HepG2 (cell line): ENCODE data around the gene CDCA5. TPM values are rescaled to one million over a fixed set of nuclear protein-coding genes. Genes with fewer than 3 reads are reported as not detected.

Experiments
- AGO1 ChIP-seq: fragments of 200-400 bp; formaldehyde crosslinking; IDR thresholded peaks from 2 replicates; pipeline ENCODE4 v1.6.1; 2017; ENCODE audit warnings: mild to moderate bottlenecking, low read depth, low read length, moderate library complexity; ENCODE audit not compliant: poor library complexity, severe bottlenecking
- EP300 ChIP-seq, 3 experiments: sonication (generic) in 1 of 3; formaldehyde crosslinking in 1 of 3; IDR thresholded peaks; 2 replicates each; pipeline versions ENCODE4 v1.5.1 to v1.6.1; 2011 to 2020; ENCODE audit warnings: low read depth in 2 of 3, low read length in 2 of 3, borderline replicate concordance in 1 of 3, improper control_type of control experiment in 1 of 3, mild to moderate bottlenecking in 1 of 3, missing genetic modification reagents in 1 of 3, moderate library complexity in 1 of 3
- ETV5 ChIP-seq: IDR thresholded peaks from 2 replicates; pipeline ENCODE4 v1.6.1; 2018; ENCODE audit warnings: missing biosample characterization, missing genetic modification reagents, inconsistent platforms, borderline replicate concordance
- ETV6 ChIP-seq: sonication (generic); formaldehyde crosslinking; conservative IDR thresholded peaks from 2 replicates; pipeline ENCODE4 v1.4.0; 2020; ENCODE audit warnings: missing genetic modification reagents
- HNRNPL ChIP-seq: fragments of 200-400 bp; formaldehyde crosslinking; IDR thresholded peaks from 2 replicates; pipeline ENCODE4 v1.6.1; 2017; ENCODE audit warnings: mild to moderate bottlenecking, low read depth, low read length
- HOXA9 ChIP-seq: sonication (generic); formaldehyde crosslinking; IDR thresholded peaks from 2 replicates; pipeline ENCODE4 v1.8.1; 2022; ENCODE audit warnings: missing genetic modification reagents, mild to moderate bottlenecking, moderate library complexity, borderline replicate concordance
- NFE2L2 ChIP-seq: fragments of 150-350 bp; IDR thresholded peaks from 2 replicates; pipeline ENCODE4 v1.6.1; 2014; ENCODE audit warnings: low read length
- PHF20 ChIP-seq: sonication (generic); formaldehyde crosslinking; IDR thresholded peaks from 2 replicates; pipeline ENCODE4 v1.5.0; 2020; ENCODE audit warnings: mild to moderate bottlenecking, missing genetic modification reagents
- SALL1 ChIP-seq: sonication (generic); formaldehyde crosslinking; IDR thresholded peaks from 2 replicates; pipeline ENCODE4 v1.8.0; 2022; ENCODE audit warnings: mild to moderate bottlenecking, missing genetic modification reagents
- TGIF2 ChIP-seq: IDR thresholded peaks from 2 replicates; pipeline ENCODE4 v1.6.1; 2016; ENCODE audit warnings: control low read depth, missing compliant biosample characterization
- YEATS2 ChIP-seq: sonication (generic); formaldehyde crosslinking; IDR thresholded peaks from 2 replicates; pipeline ENCODE4 v1.4.0; 2020; ENCODE audit warnings: missing genetic modification reagents, borderline replicate concordance
- ZBTB25 ChIP-seq: IDR thresholded peaks from 2 replicates; pipeline ENCODE4 v1.6.1; 2018; ENCODE audit warnings: missing genetic modification reagents
- ZFP36 ChIP-seq: fragments of 150-350 bp; IDR thresholded peaks from 2 replicates; pipeline ENCODE4 v1.6.1; 2018; ENCODE audit warnings: borderline replicate concordance, low read length, low read depth; ENCODE audit not compliant: partially characterized antibody
- ZFP41 ChIP-seq: sonication (generic); formaldehyde crosslinking; IDR thresholded peaks from 2 replicates; pipeline ENCODE4 v1.4.0; 2020; ENCODE audit warnings: mild to moderate bottlenecking, missing genetic modification reagents, borderline replicate concordance
- ZKSCAN5 ChIP-seq: sonication (generic); formaldehyde crosslinking; IDR thresholded peaks from 2 replicates; pipeline ENCODE4 v1.5.1; 2020; ENCODE audit warnings: mild to moderate bottlenecking, missing genetic modification reagents
- ZNF160 ChIP-seq: sonication (generic); formaldehyde crosslinking; IDR thresholded peaks from 2 replicates; pipeline ENCODE4 v1.8.0; 2022; ENCODE audit warnings: mild to moderate bottlenecking, inconsistent platforms, missing genetic modification reagents
- ZNF451 ChIP-seq: sonication (generic); formaldehyde crosslinking; IDR thresholded peaks from 2 replicates; pipeline ENCODE4 v1.5.0; 2020; ENCODE audit warnings: mild to moderate bottlenecking, missing genetic modification reagents
- ZNF513 ChIP-seq: sonication (generic); formaldehyde crosslinking; conservative IDR thresholded peaks from 2 replicates; pipeline ENCODE4 v1.5.0; 2020; ENCODE audit warnings: missing genetic modification reagents
- ZNF543 ChIP-seq: sonication (generic); formaldehyde crosslinking; IDR thresholded peaks from 2 replicates; pipeline ENCODE4 v1.4.0; 2020; ENCODE audit warnings: mild to moderate bottlenecking, missing genetic modification reagents
- ZNF598 ChIP-seq: sonication (generic); formaldehyde crosslinking; IDR thresholded peaks from 2 replicates; pipeline ENCODE4 v1.5.1; 2020; ENCODE audit warnings: mild to moderate bottlenecking, missing genetic modification reagents, borderline replicate concordance
- ZNF703 ChIP-seq: sonication (generic); formaldehyde crosslinking; IDR thresholded peaks from 2 replicates; pipeline ENCODE4 v1.5.1; 2020; ENCODE audit warnings: missing genetic modification reagents, mild to moderate bottlenecking, moderate library complexity, borderline replicate concordance
- ZNF782 ChIP-seq: sonication (generic); formaldehyde crosslinking; IDR thresholded peaks from 2 replicates; pipeline ENCODE4 v1.4.0; 2020; ENCODE audit warnings: missing genetic modification reagents, mild to moderate bottlenecking, borderline replicate concordance
- ZSCAN25 ChIP-seq: sonication (generic); formaldehyde crosslinking; IDR thresholded peaks from 2 replicates; pipeline ENCODE4 v1.8.0; 2022; ENCODE audit warnings: mild to moderate bottlenecking, missing genetic modification reagents
- ZZZ3 ChIP-seq: sonication (generic); formaldehyde crosslinking; IDR thresholded peaks from 2 replicates; pipeline ENCODE4 v1.4.0; 2020; ENCODE audit warnings: missing genetic modification reagents, mild to moderate bottlenecking, borderline replicate concordance
- polyA plus RNA-seq, 8 experiments: library from polyadenylated mRNA; depleted of rRNA in 3 of 8; stranded (reverse) in 7 of 8; unstranded in 1 of 8; fragments of >200 nt; fragmentation: Illumina TruSeq in 4 of 8; extraction: Trizol in 4 of 8; gene quantifications; 2 replicates each; pipeline versions ENCODE4 v1.2.1 to v1.2.3, GENCODE V29; 2011 to 2016; ENCODE audit warnings: low read depth in 4 of 8, missing spikeins in 1 of 8, mixed read lengths in 1 of 8; ENCODE audit not compliant: insufficient read depth in 1 of 8
- total RNA-seq, 5 experiments: library from RNA; depleted of rRNA; stranded (reverse); fragments of >200 nt; fragmentation: Illumina TruSeq; extraction: Trizol; gene quantifications; 2 replicates each; pipeline ENCODE4 v1.2.3, GENCODE V29; 2016; ENCODE audit warnings: low read depth in 1 of 5
- TF ChIP-seq, protein P1 (sequence below): conservative IDR thresholded peaks from 2 replicates; pipeline ENCODE4 v1.6.1; 2018; ENCODE audit warnings: missing genetic modification reagents

Gene CDCA5
- total and polyA plus RNA-seq, 2 of the 13 experiments (the other 11 are each of a cell fraction or from before 2014, with no cell fraction given), result 13.5 to 50.6 TPM

DNA sequence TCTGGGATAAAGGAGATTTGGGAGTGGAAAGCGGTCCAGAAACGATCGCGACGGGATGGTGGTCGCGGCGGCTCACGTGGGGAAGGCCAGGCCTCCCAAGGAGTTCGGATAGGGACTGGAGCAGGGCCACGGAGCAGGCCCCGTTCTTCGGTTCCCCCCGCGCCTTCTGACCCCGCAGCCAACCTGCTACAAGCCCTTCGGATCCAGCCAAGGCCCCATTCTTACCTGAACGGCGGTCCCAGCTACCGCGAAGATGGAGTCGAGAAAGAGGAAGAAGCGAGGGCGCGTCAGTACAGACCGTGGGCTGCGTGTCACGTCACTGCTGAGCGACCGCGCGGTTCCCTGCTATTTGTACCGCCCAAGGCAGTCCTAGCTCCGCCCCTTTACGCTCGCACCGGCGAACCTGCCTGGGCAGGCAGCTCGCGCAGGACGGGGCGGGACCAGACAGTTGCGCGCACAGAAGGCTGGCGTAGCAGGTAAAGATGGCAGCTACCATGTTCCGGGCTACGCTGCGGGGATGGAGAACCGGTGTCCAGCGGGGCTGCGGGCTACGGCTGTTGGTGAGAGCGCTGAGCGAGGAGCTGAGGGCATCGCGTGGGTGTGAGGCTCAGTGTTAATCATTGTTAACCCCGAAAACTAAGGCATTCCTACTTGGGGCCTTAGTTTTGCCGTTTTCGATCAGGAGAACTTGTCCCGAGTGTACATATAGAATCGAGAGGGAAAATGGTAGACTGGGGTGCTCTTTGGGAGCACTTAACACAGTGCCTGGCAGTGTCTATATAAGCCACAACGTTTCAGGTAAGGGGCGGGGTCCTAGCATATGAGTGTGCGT is 38.2 kb upstream of the CDCA5 start, which contains the start of the genes FAU and MRPL49 (continued):
- TF ChIP-seq ZBTB25 (CRISPR knock-in tag) (peak; percentile 75; the same call in 1 of the 2 replicates), ZNF543 (peak; percentile 64; the same call in 1 of the 2 replicates), ETV6 (0 out of 2 replicates have a peak, but pooled peaks have one; percentile 34), ZFP41 (peak; percentile 42; the same call in 1 of the 2 replicates), HOXA9 (CRISPR knock-in tag) (no peak; the same call in 1 of the 2 replicates), ZNF451 (CRISPR knock-in tag) (peak; percentile 91; the same call in 1 of the 2 replicates), ZNF160 (CRISPR knock-in tag) (peak; percentile 48; the same call in 1 of the 2 replicates), ZSCAN25 (CRISPR knock-in tag) (0 out of 2 replicates have a peak, but pooled peaks have one; percentile 15), ZNF598 (peak; percentile 54; the same call in 1 of the 2 replicates), ZNF703 (no peak), ZZZ3 (CRISPR knock-in tag) (peak; percentile 88; the same call in 1 of the 2 replicates), ZKSCAN5 (CRISPR knock-in tag) (peak; percentile 82), TGIF2 (peak; percentile 96), NFE2L2 (no peak), PHF20 (CRISPR knock-in tag) (peak; percentile 96), ETV5 (CRISPR knock-in tag) (peak; percentile 32; the same call in 1 of the 2 replicates), SALL1 (CRISPR knock-in tag) (peak; percentile 70; the same call in 1 of the 2 replicates), ZFP36 (no peak), ZNF782 (CRISPR knock-in tag) (peak; percentile 76; the same call in 1 of the 2 replicates), EP300 (IDR thresholded peaks at IDR 0.05; ENCODE audit: low read depth in 2 of 2, low read length in 2 of 2) (no peak), EP300 (CRISPR knock-in tag; IDR thresholded peaks at IDR 0.05; ENCODE audit: borderline replicate concordance) (peak; percentile 45), ZNF513 (CRISPR knock-in tag) (no peak), HNRNPL (0 out of 2 replicates have a peak, but pooled peaks have one; percentile 65), YEATS2 (CRISPR knock-in tag) (peak; percentile 94), AGO1 (no peak)
- TF ChIP-seq, protein P1, sequence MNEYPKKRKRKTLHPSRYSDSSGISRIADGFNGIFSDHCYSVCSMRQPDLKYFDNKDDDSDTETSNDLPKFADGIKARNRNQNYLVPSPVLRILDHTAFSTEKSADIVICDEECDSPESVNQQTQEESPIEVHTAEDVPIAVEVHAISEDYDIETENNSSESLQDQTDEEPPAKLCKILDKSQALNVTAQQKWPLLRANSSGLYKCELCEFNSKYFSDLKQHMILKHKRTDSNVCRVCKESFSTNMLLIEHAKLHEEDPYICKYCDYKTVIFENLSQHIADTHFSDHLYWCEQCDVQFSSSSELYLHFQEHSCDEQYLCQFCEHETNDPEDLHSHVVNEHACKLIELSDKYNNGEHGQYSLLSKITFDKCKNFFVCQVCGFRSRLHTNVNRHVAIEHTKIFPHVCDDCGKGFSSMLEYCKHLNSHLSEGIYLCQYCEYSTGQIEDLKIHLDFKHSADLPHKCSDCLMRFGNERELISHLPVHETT (CRISPR knock-in tag), result no peak; the same call in 1 of the 2 replicates
